NCI-H82 treated with DMSO at 0.1 percent for 48 hours (cell line): Measurements from ENCODE around the gene CEP112.
"Not testable (repeated sequence)": the region's sequence is repeated elsewhere in the genome, so short reads cannot be mapped to it uniquely, and the experiment has no call there.

Experiments
- DNase-seq: peaks from one replicate; lab custom pipeline; 2025; ENCODE audit not compliant: unreplicated experiment; lab: John Stamatoyannopoulos, UW

CEP112 gene

GRCh38 chr17:65698381-65699061 is 493.4 kb downstream of the CEP112 start:
- DNase-seq: no peak

- DNase-seq: no peak
Measured at GRCh38 chr17:65697661-65698060, 494.3 kb downstream of the CEP112 start.

GRCh38 chr17:65696739-65697394 is 495.1 kb downstream of the CEP112 start:
- no peak for DNase-seq

GRCh38 chr17:65694601-65695000 is 497.3 kb downstream of the CEP112 start:
- DNase-seq: no peak

- DNase-seq: no peak
Measured at GRCh38 chr17:65690626-65691310, 501.2 kb downstream of the CEP112 start.

GRCh38 chr17:65688307-65688706 is 503.6 kb downstream of the CEP112 start:
- no peak for DNase-seq

- no peak for DNase-seq
Measured at GRCh38 chr17:65685110-65685509, 506.8 kb downstream of the CEP112 start.

GRCh38 chr17:65684631-65685030 is 507.3 kb downstream of the CEP112 start:
- DNase-seq: no peak

GRCh38 chr17:65683428-65683827 is 508.5 kb downstream of the CEP112 start:
- DNase-seq: no peak

- DNase-seq: not testable (repeated sequence)
Measured at GRCh38 chr17:65681763-65682162, 510.2 kb downstream of the CEP112 start.

GRCh38 chr17:65679165-65679845 is 512.6 kb downstream of the CEP112 start:
- no peak for DNase-seq

GRCh38 chr17:65678546-65678945 is 513.4 kb downstream of the CEP112 start:
- DNase-seq: no peak

GRCh38 chr17:65677932-65678331 is 514.0 kb downstream of the CEP112 start:
- DNase-seq: no peak

- no peak for DNase-seq
Measured at GRCh38 chr17:65674246-65675045, 517.5 kb downstream of the CEP112 start.

GRCh38 chr17:65670667-65671371 is 521.1 kb downstream of the CEP112 start:
- DNase-seq: no peak

GRCh38 chr17:65668211-65668610 is 523.7 kb downstream of the CEP112 start:
- no peak for DNase-seq

GRCh38 chr17:65667656-65668055 is 524.3 kb downstream of the CEP112 start:
- no peak for DNase-seq

GRCh38 chr17:65666876-65667321 is 525.0 kb downstream of the CEP112 start:
- no peak for DNase-seq

GRCh38 chr17:65665966-65666365 is 526.0 kb downstream of the CEP112 start:
- no peak for DNase-seq

- DNase-seq: no peak
Measured at GRCh38 chr17:65664696-65665095, 527.2 kb downstream of the CEP112 start.
